ACC112 (cell line): Measurements from ENCODE around the gene GIGYF2.

Source experiments
- H2AFZ ChIP-seq: fragments of 200-600 bp; sonication (generic); one replicate; pipeline ENCODE4 v1.6.0; 2017; ENCODE audit warnings: antibody characterized with exemption, low read length; ENCODE audit not compliant: unreplicated experiment
- H3K27ac ChIP-seq: fragments of 200-600 bp; sonication (generic); 2 replicates; pipeline ENCODE4 v1.5.1; 2014; ENCODE audit warnings: low read depth, mild to moderate bottlenecking, antibody characterized with exemption, low read length, moderate library complexity
- H3K27me3 ChIP-seq: fragments of 200-600 bp; sonication (generic); 2 replicates; pipeline ENCODE4 v1.6.1; 2014; ENCODE audit warnings: mild to moderate bottlenecking, antibody characterized with exemption, low read length, moderate library complexity, mixed read lengths; ENCODE audit not compliant: insufficient read depth
- H3K36me3 ChIP-seq: fragments of 200-600 bp; sonication (generic); 2 replicates; pipeline ENCODE4 v1.6.1; 2016; ENCODE audit warnings: mild to moderate bottlenecking, antibody characterized with exemption, low read length, moderate library complexity, mixed read lengths; ENCODE audit not compliant: insufficient read depth
- H3K4me1 ChIP-seq: fragments of 200-600 bp; sonication (generic); one replicate; pipeline ENCODE4 v1.6.1; 2016; ENCODE audit warnings: low read length, mixed read lengths; ENCODE audit not compliant: insufficient read depth, unreplicated experiment, control insufficient read depth
- H3K4me3 ChIP-seq: fragments of 200-600 bp; sonication (generic); 2 replicates; pipeline ENCODE4 v1.5.1; 2014; ENCODE audit warnings: mild to moderate bottlenecking, low read depth, low read length
- H3K79me2 ChIP-seq: fragments of 200-600 bp; sonication (generic); one replicate; pipeline ENCODE4 v1.6.0; 2016; ENCODE audit warnings: low read length; ENCODE audit not compliant: control insufficient read depth, unreplicated experiment, insufficient read depth

GIGYF2 gene, protein sequence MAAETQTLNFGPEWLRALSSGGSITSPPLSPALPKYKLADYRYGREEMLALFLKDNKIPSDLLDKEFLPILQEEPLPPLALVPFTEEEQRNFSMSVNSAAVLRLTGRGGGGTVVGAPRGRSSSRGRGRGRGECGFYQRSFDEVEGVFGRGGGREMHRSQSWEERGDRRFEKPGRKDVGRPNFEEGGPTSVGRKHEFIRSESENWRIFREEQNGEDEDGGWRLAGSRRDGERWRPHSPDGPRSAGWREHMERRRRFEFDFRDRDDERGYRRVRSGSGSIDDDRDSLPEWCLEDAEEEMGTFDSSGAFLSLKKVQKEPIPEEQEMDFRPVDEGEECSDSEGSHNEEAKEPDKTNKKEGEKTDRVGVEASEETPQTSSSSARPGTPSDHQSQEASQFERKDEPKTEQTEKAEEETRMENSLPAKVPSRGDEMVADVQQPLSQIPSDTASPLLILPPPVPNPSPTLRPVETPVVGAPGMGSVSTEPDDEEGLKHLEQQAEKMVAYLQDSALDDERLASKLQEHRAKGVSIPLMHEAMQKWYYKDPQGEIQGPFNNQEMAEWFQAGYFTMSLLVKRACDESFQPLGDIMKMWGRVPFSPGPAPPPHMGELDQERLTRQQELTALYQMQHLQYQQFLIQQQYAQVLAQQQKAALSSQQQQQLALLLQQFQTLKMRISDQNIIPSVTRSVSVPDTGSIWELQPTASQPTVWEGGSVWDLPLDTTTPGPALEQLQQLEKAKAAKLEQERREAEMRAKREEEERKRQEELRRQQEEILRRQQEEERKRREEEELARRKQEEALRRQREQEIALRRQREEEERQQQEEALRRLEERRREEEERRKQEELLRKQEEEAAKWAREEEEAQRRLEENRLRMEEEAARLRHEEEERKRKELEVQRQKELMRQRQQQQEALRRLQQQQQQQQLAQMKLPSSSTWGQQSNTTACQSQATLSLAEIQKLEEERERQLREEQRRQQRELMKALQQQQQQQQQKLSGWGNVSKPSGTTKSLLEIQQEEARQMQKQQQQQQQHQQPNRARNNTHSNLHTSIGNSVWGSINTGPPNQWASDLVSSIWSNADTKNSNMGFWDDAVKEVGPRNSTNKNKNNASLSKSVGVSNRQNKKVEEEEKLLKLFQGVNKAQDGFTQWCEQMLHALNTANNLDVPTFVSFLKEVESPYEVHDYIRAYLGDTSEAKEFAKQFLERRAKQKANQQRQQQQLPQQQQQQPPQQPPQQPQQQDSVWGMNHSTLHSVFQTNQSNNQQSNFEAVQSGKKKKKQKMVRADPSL (N-terminal part only)

DNA sequence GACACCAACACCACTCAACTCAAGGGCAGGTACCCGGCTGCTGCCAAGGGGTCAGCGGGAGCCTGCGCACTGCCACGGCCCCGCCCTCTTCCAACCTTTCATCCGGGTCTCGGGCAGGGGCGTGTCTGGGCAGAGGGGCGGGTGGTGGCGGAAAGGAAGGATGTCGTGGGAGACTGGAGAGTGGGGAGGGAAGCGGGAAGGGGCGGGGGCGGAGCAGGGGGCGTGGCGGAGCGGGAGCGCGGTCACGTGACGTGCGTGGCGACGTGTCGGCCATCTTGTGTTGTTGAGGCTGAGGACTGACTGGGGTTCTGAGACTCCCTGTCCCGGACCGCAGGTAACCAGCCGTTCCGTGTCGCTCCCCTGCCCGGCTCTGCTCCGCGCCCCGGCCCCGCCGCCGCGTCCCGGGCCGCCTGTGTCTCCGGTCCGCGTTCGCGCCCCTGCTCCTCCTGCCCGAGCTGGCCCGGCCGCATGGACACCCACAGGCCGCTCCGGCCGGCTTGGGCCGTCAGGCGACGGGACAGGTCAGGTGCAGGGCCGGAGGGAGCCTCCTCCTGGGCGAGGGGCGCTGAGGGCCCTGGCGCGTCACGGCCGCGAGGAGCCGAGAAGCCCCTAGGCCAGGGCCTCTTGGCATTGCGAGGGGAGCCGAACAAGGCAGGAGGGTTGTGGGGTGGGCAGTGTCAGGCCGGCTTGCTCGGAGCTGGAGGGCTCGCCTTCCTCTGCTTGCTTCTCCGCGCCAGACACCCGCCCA is at the start of gene GIGYF2:
TSS of gene GIGYF2 (plus strand) at position 273 of the 748 bp plus-strand sequence. CDS start 37,867 bp downstream, outside the sequence.
- peak within 1 kb of the TSS; percentile 83 for H3K4me3 ChIP-seq
- no peaks in the 10 kb centered on the region for H3K27me3 ChIP-seq
- peak within 1 kb of the TSS; percentile 89 for H2AFZ ChIP-seq
- no peaks in the 10 kb centered on the region for H3K36me3 ChIP-seq
- peaks cover 47% of the 10 kb centered on the region for H3K79me2 ChIP-seq
- peaks cover 26% of the 10 kb centered on the region for H3K4me1 ChIP-seq
- peak within 1 kb of the TSS; percentile 57 for H3K27ac ChIP-seq

DNA sequence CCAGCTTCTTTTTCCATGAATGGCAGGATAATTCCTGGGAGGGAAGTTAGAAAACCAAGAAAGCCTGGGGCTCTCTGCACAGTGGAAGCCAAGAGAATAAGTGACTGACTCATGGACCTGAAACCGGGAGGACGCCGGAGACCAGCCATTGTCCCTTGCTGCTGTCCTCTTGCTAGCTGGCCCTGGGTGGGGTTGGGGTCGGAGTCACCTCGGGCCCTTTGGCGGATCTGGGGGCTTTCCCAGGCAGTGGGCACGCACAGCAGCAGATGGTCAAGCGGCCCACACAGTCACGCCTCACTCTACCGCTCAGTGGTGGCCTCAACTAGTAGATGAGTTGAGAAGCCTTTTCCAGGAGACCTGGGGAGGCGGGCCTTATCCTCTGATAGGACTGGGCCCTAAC is 48.1 kb upstream of the GIGYF2 start:
- no peaks in the 10 kb centered on the region for H3K36me3 ChIP-seq
- no peaks in the 10 kb centered on the region for H3K79me2 ChIP-seq
- 0 out of 2 replicates have a peak, but pooled peaks cover 5% of the 10 kb centered on the region for H3K27me3 ChIP-seq
- H3K4me1 ChIP-seq: no peaks in the 10 kb centered on the region
- no peak overlapping the region for H3K4me3 ChIP-seq
- no peak overlapping the region for H2AFZ ChIP-seq
- no peak overlapping the region for H3K27ac ChIP-seq

DNA sequence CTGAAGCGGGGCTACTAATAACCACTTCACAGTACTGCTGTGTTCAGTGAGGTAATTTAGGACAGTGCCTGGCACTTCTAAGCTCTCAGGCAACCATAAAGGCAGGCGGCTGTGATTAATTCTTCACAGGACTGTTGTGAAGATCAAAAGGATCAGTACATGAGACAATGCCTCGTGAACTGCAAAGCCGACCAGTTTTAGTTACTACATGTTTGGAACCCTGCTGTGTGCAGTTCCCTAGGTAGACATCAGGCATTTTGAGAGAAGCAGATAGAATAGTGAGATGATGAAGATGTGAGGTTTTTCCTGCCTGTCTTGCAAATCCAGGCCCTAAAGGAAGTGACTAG is 44.7 kb upstream of the GIGYF2 start:
- H3K27me3 ChIP-seq: 0 out of 2 replicates have a peak, but pooled peaks cover 5% of the 10 kb centered on the region
- H3K4me1 ChIP-seq: no peaks in the 10 kb centered on the region
- no peaks in the 10 kb centered on the region for H3K79me2 ChIP-seq
- H3K36me3 ChIP-seq: no peaks in the 10 kb centered on the region
- no peak overlapping the region for H2AFZ ChIP-seq
- no peak overlapping the region for H3K27ac ChIP-seq
- H3K4me3 ChIP-seq: no peak overlapping the region

DNA sequence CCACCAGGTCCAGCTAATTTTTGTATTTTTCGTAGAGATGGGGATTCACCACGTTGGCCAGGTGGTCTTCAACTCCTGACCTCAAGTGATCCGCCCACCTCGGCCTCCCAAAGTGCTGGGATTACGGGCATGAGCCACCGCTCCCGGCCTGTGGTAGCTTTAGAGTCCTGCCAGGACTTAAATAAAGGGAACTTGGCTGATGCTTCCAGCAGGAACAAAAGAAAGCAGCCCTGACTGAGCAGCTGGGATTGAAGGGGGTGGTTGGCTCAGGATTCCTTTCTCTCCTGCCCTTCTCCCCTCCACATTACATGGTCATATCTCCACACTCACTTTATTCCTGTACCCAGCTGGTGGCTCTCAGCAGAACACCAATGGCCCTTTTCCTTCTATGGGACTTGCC is 43.7 kb upstream of the GIGYF2 start:
- H3K79me2 ChIP-seq: no peaks in the 10 kb centered on the region
- H2AFZ ChIP-seq: no peak overlapping the region
- no peaks in the 10 kb centered on the region for H3K4me1 ChIP-seq
- H3K27ac ChIP-seq: no peak overlapping the region
- no peaks in the 10 kb centered on the region for H3K36me3 ChIP-seq
- no peak overlapping the region for H3K4me3 ChIP-seq
- H3K27me3 ChIP-seq: 0 out of 2 replicates have a peak, but pooled peaks cover 4% of the 10 kb centered on the region

DNA sequence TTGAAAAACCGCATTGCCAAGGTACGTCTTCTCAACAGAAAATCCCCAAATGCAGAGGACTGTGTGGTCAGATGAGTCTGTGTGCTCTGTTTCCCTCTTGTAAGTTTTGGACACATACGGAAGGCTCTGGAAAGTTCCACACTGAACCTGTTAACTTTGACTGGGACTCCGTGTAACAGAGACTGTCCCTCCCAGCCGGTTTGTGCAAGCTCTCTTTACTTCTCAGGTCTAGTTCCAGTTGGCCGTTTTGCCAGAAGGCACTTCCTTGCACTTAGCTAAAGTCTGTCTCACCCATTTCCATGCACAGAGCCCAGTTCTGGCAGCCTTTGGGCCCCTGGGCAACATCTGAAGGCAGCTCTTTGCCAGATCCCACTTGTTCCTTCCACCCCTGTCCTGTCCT is 41.7 kb upstream of the GIGYF2 start:
- Histone ChIP-seq H3K36me3 (no peaks in the 10 kb centered on the region), H3K27me3 (no peaks in the 10 kb centered on the region), H3K4me1 (no peaks in the 10 kb centered on the region), H3K4me3 (no peak overlapping the region), H3K27ac (no peak overlapping the region), H2AFZ (no peak overlapping the region), H3K79me2 (no peaks in the 10 kb centered on the region)

DNA sequence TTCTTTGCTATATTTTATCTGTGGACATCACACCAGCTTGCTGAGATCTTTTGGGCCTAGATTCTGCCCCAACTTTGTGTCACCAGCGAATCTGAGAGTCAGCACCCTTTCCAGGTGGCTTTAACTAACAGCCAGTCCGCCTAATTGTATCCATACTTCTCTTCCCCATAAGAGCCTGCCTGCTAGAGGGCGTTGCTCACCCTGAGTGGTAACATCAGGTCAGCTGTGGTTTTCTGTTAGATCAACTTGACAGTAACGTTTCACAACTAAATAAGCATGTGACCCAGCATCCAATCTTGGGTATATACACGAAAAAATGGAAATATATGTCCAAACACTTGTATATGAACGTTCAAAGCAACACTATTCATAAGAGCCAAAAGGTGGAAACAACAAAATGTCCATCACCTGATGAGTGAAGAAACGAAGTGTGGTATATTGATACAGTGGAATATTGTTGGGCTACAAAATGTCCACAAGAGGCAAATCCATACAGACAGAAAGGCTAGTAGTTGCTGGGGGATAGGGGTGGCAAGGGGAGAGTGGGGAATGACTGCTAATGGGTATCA is 38.8 kb upstream of the GIGYF2 start:
- H3K36me3 ChIP-seq: no peaks in the 10 kb centered on the region
- H2AFZ ChIP-seq: no peak overlapping the region
- no peak overlapping the region for H3K4me3 ChIP-seq
- H3K4me1 ChIP-seq: no peaks in the 10 kb centered on the region
- no peaks in the 10 kb centered on the region for H3K79me2 ChIP-seq
- H3K27ac ChIP-seq: no peak overlapping the region
- H3K27me3 ChIP-seq: no peaks in the 10 kb centered on the region

DNA sequence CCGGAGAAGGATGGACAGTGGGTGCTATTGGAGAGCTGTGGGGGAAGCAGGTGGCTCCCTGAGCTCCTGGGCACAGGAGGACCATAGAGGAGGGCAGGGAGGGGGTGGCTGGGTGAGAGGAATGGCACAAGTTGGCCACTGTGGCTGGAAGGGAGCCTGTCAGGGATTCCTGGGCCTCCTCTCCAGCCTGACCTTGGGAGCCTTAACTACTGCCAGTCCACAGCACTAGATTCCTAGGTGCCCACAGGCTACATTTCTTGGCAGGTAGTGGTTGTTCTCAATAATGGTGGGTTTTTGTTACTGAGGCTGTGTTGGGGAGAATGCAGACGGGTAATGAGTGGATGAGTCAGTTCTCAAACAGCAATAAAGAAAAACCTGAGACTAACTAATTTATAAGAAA is 37.8 kb upstream of the GIGYF2 start:
- Histone ChIP-seq H3K4me3 (no peak overlapping the region), H3K4me1 (no peaks in the 10 kb centered on the region), H3K27me3 (no peaks in the 10 kb centered on the region), H3K79me2 (no peaks in the 10 kb centered on the region), H3K27ac (no peak overlapping the region), H2AFZ (no peak overlapping the region), H3K36me3 (no peaks in the 10 kb centered on the region)

DNA sequence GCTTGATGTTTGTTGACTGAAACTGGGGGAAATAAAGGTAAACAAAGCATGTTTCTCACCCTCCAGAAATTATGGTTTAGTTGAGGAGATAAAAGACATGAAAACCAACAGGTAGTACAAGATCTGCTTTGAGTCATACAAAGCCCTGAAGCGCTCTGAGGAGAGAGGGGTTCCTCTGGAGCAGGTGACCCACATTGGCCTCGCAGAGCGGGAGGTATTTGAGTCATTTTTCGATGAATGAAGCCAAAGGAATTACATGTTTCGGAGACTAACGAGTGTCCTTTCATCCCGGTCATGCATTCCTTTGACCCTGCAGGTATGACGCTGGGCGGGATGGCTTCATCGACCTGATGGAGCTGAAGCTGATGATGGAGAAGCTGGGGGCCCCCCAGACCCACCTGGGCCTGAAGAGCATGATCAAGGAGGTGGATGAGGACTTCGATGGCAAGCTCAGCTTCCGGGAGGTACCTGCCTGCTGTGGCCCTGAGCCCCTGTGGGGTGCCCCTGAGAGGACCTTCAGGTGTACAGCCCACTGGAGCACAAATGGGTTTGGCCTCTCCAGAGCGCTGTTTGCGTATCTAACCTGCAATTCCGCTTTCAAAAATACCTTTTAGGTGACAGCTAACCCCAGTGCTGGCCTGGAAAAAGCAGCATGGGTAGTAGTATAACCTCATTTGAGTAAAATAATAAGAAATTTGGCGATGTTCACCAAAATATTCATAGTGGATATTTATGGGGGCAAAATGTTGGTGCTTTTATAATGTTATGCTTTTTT is 34.5 kb upstream of the GIGYF2 start:
- Histone ChIP-seq H3K27ac (no peak overlapping the region), H3K4me3 (no peak overlapping the region)

DNA sequence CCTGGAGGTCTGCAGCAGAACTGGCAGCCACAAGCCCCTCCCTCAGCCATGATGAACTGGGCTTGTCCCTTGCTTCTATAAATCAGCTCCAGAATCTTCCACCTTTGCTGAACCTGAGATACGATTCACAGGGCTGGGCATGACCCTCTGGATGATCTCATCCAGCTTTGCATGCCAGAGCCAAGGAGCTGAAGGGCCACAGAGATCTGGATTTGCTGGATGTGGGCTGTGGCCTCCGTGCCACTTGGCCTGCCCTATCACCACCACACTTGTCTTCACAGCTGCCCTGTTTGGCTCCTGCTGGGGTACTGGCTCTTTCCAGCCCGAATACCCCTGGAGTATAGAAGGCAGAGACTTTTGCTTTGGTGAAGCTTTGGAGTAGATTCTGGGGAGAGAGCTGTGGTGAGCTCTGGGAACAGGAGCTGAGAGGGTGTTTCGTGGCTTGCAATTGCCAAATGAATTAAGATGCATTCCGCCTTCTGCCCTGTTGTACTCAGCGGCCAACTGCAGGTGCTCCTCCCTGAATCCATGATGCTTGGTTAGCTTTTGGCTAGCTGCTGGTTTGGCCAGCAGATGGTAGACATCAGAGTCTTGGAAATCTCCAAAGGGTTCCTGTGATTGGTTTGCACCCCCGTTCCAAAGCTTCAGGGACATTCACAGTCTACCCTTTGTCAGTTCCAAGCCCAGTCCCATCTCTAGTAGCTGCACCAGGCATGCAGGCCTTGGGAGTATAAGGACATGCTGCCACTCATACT is 30.9 kb upstream of the GIGYF2 start:
- Histone ChIP-seq H3K27ac (no peak overlapping the region), H3K27me3 (no peaks in the 10 kb centered on the region), H3K4me1 (no peaks in the 10 kb centered on the region)

More for the DNA sequence above, 34.5 kb upstream of the GIGYF2 start:
- no peaks in the 10 kb centered on the region for H3K36me3 ChIP-seq
- H3K79me2 ChIP-seq: no peaks in the 10 kb centered on the region
- no peaks in the 10 kb centered on the region for H3K27me3 ChIP-seq
- H2AFZ ChIP-seq: no peak overlapping the region
- H3K4me1 ChIP-seq: no peaks in the 10 kb centered on the region

More for the DNA sequence above, 30.9 kb upstream of the GIGYF2 start:
- Histone ChIP-seq H3K36me3 (no peaks in the 10 kb centered on the region), H3K79me2 (no peaks in the 10 kb centered on the region), H3K4me3 (no peak overlapping the region), H2AFZ (no peak overlapping the region)
